GM19452 (cell line): Measurements from ENCODE around the gene PRKAG2.

Experiments
- ATAC-seq: cut with Tn5 transposase; IDR thresholded peaks from one replicate; pipeline ENCODE4 v1.9.1; 2021; ENCODE audit not compliant: unreplicated experiment

PRKAG2 gene

DNA sequence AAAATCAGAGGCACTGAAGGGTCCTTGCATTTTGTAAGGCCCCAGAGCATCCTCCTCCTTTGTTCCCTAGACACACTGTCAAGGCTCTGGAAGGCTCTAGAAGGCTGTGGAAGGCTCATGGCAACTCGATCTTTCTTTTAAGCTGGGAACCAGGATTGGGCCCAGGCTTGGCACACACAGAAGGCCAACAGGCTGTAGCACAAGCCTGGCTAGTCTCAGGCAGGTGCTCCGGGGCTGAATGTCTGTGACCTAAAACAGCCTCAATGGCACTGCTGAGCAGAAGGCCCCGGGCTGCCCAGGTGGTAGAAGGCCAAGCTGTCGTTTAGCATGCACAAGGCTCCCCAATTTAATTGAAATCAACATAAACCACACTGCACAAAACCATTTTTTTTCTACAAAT, 55.7 kb downstream of the PRKAG2 start:
- ATAC-seq: no peak

DNA sequence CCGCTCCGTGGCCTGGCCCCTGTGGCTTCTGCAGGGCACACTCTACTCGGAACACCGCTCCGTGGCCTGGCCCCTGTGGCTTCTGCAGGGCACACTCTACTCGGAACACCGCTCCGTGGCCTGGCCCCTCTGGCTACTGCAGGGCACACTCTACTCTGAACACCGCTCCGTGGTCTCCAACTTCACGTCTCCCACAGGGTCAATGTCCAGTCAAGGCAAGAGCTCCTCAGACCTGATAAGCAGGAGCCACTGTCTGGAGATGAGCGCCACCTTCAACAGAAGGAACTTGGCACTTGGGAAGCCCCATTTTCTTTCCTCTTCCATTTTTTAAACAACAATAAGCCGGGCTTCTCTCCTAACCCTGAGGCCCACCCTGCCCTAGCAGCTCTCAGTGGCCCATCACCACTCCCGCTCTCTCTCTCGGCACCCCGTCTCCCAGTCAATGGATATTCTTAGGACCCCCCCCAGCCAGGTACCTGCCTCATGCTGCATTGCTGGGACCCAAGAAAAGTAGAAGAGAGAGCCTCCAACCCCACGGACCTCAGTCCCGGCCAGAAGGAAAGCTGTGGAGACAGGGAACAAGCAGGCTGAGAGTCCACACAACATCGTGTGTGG, 56.3 kb downstream of the PRKAG2 start:
- ATAC-seq: no peak

DNA sequence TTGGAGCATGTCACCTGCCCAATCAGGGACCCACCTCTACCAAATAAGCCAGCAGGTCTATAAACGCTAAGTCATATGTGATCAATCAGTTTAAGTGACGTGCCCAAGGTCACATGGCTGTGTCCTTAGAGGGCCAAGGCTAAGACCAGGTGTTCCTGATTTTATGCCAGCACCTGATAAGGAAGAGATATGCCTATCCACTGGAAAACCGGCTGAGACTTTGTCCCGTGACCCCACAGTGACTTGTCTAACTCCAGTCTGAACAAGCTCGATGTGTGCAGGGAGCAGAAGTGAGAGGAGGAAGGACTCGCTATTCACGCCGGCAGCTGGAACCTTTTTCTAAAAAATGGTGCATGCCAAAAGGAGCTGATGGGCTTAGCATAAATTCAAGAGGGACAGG, 57.0 kb downstream of the PRKAG2 start:
- no peak for ATAC-seq

DNA sequence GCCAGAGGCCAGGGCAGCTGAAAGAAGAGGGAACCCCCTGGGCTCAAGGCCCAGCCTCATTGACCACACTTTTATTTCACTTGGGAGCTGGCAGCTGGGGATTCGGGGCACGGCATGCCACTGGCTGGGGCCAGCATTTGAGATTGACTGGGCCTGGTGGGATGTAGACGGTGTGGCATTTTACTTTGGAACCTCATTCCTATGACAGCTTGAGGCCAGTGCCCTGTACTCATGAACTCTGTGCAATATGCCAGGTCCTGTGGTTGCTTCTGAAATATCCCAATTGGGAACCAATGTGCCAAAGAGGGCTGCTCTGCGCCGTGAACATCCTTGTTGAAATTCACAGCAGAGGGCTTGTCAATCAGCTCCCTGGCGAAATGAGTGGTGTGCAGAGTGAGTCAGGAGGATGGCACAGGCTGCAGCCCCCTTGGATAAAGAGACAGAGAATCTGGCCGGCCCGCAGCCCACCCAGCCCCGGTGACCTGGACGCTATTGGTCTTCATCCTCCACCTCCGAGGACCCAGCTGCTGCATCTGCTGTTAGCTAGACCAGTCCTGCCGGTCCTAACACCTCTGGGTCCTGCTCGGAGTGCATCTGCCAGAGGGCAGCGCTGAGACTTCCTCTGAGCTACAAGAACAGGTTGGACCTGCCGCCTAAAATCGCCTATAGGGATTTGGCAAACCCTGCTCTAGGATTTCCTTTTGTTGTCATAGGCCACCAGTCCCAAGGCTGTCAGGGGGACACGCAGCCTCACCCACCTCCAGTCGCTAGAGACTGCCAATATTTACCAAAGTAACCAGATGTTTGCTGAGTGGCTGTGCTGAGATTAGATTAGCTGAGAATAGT, 58.0 kb downstream of the PRKAG2 start:
- ATAC-seq: no peak

DNA sequence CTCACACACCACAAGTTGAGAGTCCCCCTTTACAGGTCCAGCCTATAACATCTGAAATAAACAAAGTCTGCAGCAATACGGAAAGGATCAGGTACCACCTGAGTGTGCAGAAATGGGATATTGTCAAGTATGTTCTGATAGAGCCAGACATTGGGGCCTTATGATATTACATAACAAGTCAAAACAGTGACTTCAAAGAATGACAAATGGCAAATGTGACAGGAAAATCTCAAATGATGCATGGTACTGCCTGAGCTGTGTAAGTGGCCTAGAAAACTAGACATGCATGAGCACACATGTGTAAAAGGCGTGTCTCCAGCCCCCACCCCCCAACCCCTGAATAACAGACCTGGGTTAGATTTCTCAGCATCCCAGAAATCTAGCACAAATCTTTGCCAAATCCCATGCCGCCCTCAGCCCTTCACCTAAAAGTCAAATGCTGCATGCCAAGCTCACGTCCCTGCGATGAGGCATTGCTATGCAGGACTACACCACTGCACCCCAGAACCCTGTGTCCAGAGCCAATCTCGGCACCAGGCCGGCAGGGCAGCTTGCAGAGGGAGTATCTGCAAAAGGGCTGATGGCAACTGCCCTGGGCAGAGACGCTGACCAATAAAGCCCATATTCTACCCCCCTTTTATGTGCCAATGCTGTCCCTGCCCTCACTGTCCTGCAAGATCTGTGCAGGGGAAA, 58.8 kb downstream of the PRKAG2 start:
- no peak for ATAC-seq

DNA sequence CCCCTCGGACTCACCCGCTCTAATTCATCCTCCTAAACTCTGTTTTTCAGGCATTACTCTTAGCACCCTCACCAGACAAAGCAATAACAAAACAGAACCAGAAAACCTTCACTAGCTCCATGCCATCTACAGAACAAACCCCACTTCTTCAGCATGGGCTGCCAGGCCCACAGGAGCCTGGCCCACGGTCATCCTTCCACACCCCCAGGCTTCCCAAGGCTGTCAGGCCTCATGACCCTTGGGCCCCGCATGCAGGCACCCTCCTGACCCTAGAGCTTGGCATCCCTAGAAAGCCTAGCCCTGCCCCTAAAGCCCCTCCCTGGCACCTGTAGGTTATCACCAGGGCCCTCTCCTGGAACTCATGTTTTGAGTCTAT, 59.6 kb downstream of the PRKAG2 start:
- ATAC-seq: no peak

DNA sequence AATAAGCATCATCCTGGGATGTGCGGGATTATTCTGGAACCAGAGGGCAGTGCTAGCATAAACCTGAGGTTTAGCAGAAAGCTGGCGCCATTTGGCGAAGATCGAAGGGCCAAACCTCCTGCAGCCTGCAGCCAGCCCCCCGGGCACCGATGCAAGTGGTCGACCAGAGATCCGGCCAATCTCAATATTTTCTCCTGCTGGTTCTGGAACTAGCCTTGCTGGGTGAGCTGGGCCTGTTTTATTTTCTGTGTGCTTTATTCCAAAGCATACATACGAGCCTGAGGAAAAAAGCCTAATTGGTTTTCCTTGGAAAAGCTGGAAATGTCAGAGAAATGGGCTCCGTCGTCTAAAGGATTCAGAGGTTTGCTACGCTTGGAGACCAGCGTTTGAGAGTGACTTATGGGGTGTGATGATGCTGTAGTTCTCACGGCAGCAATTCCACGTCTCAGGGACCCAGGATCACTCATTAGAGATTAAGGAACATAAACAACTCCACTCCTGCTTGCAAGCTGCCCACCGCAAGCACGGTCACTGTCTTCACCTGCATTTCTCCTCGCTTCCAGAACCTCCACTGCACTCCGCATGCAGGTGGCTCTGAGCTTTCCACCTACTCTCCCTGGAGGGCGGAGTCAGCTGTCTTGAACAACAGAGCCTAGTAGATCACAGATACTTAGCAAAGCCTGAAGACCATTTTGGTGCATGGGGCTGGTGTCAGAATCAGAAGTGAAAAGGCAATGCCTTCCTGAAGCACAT, 60.2 kb downstream of the PRKAG2 start:
- ATAC-seq: no peak

DNA sequence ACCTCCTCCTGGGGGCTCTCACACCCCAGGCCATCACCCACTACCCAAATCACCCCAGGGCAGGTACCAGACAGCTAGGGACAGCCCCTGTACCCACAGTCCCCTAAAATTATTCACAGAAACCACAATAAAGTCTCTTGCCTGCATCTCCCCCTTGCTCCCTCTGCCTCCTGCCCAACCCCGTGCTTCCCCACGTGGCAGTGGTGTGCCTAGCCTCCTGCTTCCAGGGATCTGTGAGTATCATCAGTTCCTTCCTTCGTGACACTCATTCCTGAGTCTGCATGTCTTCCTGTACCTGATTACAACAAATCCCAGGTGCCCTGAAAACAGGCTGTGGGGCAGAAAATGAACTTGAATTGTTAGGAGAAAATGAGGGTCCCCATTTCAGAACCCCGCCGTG, 61.5 kb downstream of the PRKAG2 start:
- ATAC-seq: no peak

DNA sequence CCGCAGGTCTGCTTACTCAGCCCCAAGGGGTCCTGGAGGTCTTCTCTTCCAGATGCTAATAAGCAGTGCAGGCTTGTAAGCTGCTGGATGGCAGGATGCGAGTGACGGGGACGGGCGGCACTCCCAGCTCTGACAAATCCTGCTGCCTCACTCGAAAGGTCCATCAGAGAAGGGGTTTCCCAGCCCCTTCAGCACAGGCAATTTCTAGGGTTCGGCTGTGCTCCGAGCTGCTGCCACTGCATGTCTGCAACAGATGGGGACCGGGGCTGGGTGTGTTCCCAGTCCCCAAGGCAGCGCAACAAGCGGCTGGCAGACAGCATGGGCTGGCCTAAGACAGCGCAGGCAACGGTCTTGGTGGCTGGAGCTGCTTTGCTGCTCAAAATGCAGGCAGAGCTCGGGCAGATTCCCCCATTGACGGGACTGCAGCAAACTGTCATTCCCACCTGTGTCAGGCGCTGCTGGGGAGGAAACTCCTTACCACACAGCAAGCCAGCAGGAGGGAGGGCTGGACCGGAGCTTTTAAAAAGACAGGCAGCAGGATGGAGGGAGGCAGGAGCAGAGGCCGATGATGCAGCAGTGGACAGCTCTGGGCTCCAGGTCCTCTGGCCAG, 62.4 kb downstream of the PRKAG2 start:
- ATAC-seq: no peak

DNA sequence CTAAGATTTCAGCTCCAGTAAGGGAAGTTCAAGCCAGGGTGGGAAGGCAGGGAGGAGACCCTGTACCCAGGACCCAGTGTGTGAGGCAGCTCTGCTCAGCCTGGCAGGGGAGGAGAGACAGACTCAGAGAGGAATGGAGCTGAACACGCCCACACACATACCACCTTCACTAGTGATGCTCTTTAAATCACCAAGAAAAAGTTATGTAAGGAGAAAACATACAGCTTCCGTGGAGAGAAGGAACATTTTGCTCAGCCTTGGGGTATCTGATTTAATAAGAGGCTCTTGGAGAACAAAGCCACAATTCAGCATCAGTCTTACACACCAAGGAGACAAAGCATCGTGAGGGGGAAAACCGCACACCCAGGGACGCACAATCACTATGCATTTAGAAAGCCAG, 62.9 kb downstream of the PRKAG2 start:
- ATAC-seq: no peak

DNA sequence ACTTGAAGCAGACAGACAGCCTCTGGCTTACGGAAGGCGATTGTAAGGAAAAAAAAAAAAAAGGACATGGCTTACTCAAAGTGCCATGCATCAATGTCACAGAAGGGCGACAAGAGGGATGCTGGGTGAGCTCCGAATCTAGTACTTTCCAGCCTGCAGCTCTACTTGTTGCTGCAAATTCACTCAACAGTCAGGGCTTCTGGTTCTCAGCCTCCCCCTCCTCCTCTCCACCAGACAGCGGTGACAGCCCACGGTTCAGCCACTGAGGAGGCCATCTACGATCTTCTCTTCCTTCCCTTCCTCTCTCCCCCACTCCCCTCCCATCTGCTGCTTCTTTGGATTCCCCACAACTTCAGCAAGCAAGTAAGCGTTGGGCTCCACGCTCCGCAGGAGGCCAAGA, 63.5 kb downstream of the PRKAG2 start:
- ATAC-seq: no peak

DNA sequence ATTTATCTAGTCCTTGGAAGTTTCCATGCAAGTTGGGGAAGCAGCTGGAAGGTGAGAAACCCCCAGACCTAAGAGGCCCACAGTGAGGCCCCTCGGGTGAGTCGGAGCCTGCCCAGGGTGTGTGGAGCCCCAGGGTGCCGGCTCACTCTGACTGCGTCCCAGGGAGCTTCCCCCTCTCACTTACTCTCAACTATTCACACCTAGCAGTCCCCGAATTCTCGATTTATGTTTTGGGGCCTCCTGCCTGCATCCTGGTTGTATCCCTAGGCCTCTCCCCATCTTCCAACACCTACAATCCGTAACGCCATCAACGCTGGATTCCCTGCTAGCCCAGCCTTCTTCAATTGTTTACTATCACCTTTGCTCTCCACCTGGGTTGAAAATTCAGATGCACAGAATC, 63.9 kb downstream of the PRKAG2 start:
- ATAC-seq: no peak

DNA sequence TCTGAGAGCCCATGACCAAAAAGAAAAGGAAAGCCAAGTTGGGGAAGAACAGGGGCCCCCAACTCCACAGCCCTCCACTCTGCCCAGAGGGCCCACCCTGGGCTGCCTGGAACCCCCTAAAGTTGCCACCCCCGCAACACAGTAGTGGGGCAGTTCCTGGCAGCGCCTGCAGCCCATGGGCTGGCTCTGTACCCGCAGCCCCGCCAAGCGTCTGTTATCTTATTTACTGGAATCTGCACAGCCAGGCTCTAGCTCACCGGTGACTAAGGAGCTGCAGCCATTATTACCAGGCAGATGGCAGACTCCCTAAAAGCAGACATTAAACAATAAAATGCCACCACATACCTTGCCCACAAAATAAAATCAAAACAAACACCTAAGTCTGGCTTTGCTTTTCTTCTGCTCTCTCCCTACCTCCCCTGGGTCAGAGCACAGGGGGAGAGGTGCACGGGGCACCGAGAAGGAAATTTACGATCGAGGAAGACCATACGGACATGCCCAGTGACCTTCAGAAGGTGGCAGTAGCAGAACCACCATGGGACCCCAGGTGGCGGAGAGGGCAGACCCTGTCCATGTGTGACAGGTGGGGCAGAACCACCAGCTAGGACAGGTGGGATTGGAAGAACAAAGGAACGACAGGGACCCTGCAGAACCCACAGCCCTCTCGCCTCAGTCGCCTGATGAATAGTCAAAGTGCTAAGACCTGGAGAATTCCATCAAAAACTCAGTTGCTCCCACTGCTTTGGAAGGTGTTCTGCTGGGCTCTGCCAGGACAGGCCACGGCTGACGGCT, 66.3 kb downstream of the PRKAG2 start:
- no peak for ATAC-seq

DNA sequence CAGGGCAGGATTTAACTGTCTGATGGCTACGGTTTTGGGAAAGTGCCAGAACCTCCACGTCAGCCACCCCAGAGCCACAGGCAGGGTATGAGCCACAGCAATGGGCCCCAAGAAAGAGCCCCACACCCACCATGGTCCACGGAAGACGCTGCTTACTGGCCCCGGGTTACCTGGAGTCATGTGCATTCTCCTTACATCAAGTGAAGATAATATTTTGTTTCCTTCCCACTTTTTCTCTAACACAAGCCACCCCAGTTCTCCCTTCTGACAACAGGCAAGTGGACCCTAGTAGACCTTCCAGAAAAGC, 67.1 kb downstream of the PRKAG2 start:
- no peak for ATAC-seq

DNA sequence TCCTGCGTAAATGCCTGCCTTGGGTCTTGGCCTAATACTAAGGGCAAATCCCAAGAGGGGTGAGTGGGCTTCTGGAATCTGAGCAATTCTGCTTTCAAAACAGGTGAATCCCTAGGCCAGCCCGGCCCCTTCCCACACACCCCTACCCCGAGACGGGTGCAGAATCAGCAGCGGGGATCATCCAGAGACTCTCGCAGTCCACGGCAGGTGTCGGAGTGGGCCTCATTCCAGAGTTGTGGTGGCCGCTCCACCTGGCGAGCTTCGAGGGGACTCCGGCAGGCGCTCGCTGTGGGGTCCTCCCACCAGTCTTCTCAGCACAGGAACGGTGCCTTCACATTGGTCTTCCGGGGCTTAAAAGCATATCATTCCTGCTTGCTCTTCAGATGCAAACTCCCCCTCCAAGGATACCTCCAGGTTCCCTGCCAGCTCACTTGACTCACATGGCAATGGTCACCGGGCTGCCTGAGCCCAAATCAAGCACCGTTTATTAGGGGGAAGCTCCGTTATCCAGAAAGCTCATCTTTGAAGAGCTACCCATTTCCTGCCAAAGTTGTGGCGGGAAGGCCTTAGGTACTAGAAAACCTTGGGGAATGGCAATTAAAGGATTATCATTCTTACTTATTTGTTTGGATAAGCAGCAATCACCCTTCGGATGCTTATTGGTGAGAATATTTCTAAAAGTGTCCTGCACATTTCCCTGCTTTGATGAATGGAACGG, 67.6 kb downstream of the PRKAG2 start:
- ATAC-seq: no peak

DNA sequence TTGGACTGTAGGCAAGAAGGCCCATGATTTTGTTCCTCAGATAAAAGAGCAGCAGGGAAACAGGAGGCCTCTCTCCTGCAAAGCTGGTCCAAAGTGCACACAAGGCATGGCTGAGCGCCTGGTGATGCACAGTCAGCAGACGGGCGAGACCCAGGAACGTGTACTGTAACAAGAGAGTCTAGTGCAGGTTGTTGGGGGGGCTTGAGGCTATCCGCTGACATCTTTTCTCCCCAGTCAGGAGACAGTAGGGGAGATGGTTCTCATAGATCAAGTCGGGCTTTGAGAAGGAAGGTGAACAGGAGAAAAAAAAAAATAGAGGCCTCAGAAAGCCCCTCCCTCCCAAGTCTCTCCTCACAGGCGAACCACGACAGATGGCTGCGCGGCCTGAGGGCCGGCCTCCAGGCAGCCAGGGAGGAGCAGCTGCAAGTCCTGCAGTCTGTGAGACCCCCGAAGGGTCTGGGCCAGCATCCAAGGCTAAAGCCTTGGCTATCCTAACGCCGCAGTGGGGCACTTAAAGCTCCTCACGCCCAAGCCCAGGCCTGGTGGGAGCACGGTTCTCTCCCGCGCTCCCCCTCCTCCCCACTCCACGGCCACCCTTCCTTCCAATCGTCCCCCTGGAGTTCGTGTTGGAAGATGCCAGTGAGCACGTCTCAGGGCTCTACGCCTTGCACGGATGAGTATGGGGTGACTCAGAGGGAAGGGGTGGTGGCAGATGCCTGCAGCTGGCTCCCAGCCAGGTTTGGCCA, 68.3 kb downstream of the PRKAG2 start:
- ATAC-seq: no peak

DNA sequence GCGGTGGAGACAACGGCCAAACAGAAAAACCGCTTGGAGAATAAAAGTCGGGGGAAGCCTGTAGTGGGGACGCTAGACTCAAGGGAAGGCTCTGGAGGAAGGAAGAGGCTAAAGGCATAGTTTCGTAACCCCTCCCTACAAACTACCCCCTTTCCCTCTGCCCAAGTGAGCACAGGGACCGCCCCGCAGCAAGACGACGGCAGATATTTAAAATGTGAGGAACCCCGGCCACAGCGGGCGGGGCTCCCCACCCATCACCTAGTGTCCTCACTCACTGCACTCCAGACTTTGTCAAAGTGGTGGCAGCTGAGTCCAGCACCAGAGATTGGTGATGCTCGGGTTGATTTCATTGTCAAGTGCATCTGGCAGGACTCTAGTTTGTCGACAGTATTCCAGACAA, 69.1 kb downstream of the PRKAG2 start:
- ATAC-seq: no peak

DNA sequence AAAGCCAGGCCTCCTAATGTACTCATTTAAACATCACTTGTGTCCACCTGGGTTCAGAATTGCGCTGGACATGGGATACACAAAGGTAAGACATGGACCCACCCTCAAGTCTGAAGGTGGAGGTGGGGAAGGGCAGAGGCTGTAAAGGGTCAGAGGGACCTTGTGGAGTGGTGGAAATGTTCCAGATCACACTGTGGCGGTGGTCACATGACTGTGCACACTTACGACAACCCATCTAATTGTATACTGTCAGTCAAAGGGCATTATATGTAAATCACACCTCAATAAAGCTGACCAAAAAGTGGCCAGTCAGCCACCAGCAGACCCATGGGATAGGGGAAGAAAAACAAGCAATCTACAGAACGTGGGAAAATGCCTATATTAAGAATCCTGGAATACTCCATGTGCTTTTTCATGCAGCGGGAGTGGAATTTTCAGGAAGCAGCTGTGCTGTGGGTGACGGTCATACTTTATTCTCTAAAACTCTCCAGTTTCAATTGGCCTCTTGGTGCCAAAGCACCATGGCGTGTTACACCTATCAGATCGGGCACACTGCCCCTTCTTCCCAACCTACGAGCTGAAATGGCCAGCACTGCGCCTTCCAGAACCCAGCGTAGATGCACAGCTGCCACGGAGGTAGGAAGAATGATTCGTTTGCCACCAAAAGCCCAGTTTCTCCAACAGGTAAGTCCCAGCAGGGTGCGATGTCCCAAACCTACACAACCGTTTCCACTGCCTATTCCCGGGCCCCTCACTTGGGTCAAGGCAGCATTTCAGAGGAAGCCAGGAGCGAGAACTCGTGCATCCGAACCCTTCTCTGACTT, 69.8 kb downstream of the PRKAG2 start:
- ATAC-seq: no peak
